WTC11 (cell line): ENCODE measurements around the gene PTGDR.

ENCODE experiments used
- CTCF ChIP-seq: fragments of 200-600 bp; IDR thresholded peaks from 2 replicates; pipeline ENCODE4 v1.8.0; 2022; ENCODE audit warnings: antibody characterized with exemption
- NR3C1 ChIP-seq: sonication (generic); formaldehyde crosslinking; conservative IDR thresholded peaks from 2 replicates; pipeline ENCODE4 v1.8.1; 2023; ENCODE audit warnings: low read depth, mild to moderate bottlenecking, missing genetic modification reagents

- TF ChIP-seq CTCF (no peak), NR3C1 (CRISPR knock-in tag) (no peak)
Measured at GRCh38 chr14:52283099-52283498, 15.6 kb downstream of the PTGDR start.
